DMS 273 treated with DMSO at 0.1 percent for 48 hours (cell line): ENCODE data around the gene ZNF789.
"Not testable (repeated sequence)": the region's sequence is repeated elsewhere in the genome, so short reads cannot be mapped to it uniquely, and the experiment has no call there.

ENCODE experiments used
- DNase-seq: peaks from one replicate; lab custom pipeline; 2025; lab: John Stamatoyannopoulos, UW

ZNF789 gene

DNA sequence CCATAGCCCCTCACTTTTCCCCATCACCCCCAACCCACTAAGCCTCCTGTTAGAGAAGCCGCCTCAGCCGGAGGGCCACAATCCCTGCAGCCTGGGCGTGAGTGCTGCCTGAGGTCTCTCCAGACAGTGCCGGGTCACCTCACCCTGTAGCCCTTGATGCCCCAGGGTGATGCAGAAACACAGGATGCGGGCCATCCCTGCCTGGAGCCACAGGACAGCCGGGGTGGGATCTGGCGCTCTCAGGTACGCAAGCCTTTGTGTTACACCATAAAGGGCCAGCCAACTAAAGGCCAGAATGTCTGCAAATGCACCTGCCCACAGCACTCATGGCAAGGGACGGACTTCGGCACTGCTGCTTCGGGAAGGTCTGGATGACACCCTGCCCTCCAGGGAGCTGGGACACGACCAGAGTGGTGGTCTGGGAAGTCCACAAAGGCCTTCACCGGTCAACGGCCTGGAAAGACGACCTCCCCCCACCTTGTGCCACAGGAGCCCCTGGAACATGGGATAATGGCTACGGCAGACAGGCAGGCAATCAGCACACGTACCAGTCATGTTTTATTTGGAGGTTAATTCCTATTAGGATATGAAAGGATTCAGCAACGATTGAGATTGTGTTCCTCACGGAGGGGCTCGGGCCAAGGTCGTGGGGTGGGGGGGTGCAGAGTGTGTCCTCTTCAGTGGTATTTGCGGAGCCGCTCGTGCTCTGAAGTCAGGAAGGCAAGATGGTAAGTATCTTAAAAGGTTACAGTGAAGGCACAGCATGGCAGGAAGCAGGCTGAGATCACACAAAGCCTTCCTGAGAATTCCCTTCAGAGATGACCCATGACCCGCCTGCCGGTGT lies 14.8 kb upstream of the ZNF789 start:
- no peak for DNase-seq

DNA sequence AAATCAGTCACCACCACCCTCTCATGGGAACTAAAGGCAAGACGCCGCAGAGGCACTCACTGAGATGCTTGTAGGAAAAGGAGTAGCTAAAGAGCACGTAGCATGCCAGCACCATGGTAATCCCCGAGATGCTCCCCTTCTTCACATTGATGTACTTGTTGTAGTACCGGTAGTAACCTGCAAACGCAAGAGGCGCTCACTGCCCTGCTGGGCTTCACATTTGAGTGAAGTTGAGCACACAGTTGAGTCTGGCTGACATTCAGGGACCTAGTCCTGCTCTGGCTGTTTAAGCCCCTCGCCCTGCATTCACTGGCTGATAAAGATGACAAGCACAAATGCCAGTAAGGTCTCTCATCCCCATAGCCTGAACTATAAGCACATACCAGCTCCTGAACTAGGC lies 13.6 kb upstream of the ZNF789 start:
- peak; percentile 32 for DNase-seq

DNA sequence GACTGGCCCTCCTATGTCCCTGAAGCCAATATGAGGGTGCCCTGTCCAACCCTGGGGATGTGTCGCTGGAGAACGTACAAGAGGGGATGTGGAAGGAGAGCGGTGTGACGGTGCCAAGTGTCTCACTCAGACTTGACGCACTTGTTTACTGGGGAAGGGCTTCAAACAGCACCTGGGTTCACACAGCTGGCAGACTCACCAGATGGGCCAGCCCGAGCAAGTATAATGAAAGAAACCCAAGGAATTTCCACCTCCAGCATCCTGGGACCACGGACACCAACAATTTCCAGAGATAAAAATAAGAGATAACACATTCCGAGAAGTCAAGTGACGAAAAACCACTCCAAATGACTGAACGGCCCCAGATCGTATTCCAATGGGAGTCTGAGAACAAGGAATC lies 12.0 kb upstream of the ZNF789 start:
- DNase-seq, result no peak

DNA sequence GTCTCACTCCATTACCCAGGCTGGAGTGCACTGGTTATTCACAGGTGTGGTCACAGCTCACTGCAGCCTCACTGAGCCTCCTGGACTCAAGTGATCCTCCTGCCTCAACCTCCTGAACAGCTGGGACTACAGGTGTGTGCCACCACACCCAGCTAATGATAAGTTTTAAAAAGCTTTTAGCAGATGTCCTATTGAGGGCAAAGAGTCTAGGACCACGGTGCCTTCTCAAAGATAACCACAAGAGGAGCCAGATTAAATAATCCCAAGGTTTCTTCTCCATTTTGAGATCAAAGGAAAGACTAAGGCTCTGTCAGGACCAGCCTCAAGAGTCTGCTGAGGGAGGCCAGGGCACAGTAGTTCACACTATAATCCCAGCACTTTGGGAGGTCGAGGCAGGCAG lies 11.5 kb upstream of the ZNF789 start:
- DNase-seq, result no peak

DNA sequence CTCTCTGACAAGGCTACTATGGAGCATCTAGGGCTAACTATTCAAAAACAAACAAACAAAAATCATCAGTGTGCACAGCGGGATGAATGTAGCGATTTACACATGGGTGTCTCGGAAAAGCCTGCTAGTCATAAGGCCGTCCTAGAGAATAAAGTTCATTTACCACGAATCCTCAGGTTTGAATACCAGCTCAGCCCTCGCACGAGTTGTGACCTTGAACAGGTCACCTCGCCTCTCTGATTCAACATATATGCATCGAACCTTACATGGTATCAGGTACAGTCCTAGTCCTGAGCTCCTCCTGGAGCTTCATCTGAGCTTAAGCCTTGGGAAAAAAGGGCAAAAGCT lies 7.3 kb upstream of the ZNF789 start:
- DNase-seq, result no peak

DNA sequence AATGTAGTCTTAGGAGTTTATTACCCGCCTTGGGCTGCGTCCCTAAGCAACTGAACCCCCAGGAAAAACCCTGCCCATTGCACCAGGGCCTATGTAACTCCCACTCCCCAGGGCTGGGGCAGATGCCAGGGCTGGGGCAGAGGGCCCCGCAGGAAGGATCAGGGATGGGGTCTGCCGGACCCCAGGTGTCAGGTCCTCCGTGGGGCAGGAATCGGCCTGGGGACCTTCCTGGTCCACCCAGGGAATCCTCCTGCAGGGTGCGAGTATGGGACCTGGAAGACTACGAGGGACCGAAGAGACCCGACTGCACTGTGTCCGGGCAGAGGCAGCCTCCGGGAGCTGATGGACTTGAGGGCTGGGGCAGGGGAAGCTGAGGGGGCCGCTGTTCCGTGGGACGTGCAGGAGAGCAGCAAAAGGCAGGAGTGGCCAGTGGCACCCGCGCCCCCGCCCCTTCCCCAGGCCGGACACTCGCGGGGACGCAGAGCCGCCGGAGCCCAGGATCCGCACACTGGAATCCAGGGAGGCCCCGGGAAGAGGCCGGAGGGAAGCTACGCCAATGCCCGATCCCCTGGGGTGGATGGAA lies 4.3 kb upstream of the ZNF789 start:
- DNase-seq, result no peak

DNA sequence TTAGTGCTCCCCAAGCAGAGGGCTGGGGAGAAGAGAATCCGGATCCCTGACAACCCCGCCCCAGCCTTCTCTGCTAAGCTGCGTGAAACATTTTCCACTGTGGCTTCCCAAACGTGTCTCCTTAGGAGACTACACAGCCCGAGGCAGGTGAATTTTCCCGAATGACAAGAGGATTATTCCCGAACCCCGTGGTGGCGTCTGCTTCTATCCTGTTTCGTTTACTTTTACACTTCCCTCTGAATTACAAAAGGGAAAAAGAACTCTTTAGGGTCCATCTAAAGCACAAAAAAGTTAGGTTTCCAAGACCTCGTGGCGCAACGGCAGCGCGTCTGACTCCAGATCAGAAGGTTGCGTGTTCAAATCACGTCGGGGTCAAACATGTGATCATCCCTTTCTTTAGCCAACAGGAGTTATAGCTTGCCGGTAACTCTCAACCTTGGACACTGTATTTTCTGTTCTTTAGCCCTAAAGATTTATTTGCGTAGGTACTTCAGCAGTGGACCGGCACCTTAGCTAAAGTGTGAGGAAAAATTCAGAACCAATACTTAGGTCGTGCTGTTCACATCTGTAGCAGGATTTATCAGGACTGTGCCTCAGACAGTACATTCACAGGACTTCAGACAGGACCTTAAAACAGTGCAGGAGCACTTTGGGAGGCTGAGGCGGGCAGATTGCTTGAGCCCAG lies 3.2 kb upstream of the ZNF789 start:
- no peak for DNase-seq

DNA sequence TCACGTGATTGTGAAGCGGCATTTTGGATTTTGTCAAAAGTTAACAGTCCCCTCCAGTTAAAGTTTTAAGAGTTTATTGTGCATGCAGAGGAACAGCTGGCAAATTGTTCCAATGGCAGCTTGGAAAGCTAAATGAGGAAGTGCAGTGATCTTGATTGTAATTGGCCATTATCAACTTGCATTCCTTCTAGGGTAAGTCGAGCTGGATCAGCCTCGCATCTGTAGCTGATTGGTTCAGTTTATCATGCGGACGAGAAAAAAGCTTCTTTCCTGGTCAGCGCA lies 566 bp downstream of the ZNF789 start:
- peak; percentile 68 for DNase-seq

DNA sequence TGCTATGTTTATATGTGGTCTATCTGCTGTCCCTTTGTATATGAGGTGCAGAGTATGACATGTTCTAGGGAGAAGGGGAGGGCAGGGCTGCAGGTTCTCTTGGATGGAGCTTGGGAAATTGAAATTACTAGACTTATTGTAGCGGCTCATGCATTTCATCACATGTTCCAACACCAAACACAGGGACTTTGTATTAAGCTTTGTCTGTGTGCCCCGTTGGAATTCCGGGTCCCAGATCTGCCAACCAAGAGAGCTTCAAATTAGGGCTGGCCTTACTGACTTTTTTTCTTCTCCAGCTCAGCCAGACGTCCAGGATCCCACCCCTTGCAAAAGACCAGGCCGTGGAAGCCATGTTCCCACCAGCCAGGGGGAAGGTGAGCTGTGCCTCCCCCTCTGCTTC lies 3.4 kb downstream of the ZNF789 start:
- no peak for DNase-seq

DNA sequence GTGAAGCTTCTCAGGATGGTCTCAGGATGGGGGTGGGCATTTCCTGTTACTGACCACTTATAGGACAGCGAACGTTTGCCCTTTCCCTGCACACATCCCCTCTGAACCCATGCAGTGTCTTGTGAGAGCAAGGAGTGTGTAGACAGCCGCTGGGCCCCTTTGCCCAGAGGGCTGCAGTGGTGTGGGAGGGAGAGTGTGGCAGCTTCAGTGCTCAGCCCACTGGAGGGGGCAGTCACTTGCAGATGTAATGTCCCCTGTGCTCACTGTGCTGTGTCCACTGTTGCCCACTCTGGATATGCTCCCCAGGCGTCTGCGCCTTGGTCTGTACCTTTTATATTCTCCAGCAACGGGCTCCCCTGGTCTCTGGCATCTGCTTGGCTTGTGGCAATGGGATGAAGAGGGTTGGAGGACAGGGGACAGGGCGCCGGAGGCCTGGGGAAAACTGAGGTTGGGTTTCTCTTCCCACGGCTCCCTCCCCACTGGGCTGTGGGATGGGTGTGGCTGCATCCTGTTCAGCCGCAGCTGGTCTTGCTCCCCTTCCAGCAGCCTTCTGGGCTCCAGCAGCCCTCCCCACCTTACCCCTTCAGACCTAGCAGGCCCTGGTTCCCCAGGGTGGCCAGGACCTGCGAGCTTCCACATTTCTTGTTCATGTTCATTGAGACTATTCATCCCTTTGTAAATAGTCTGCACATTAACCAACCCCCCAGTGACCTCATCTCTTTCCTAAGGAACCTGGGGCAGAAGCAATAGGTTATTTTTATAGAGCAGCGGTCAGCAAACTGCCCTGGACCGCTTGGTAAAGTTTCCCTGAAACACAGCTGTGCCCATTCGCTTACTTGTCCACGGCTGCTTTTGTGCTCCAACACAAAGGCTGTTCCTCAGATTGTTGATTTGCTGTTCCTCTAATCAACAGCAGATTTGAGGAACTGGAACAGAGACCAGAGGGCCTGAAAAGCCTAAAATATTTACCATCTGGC lies 6.1 kb downstream of the ZNF789 start:
- DNase-seq, result no peak

DNA sequence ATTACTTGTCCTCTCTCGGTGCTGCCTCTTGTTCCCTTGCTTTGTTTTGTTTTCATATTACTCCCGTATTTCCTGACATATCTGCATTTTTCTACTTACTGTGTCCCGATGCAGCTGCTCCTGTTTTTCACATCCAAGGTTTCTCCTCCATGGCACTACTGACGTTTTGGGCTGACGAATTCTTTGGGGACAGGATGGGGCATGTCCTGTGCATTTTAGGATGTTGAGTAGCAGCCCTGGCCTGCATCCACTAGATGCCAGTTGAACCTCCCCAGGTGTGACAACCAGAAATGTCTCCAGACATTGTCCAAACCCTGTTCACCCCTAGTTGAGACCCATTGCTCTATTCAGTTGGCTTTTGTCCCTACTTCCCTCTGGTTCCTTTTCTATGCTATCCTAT lies 12.4 kb downstream of the ZNF789 start:
- DNase-seq, result no peak

DNA sequence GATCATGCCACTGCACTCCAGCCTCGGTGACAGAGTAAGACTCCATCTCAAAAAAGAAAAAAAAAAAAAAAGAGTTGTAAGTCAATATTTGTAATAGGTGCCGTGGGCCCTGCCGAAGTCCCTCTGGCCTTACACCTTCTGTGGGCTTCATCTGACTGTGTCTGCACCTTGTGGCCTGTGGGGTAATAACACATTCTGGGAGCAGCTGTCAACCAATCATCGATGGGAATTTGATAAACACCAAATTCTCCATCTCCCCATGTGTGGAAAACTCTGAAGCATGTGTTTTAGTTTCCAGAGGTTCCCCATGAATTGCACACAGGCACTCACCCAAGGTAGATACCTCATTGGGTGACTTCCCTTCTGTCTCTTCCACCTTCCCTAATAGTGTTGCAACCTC lies 16.5 kb downstream of the ZNF789 start:
- no peak for DNase-seq

DNA sequence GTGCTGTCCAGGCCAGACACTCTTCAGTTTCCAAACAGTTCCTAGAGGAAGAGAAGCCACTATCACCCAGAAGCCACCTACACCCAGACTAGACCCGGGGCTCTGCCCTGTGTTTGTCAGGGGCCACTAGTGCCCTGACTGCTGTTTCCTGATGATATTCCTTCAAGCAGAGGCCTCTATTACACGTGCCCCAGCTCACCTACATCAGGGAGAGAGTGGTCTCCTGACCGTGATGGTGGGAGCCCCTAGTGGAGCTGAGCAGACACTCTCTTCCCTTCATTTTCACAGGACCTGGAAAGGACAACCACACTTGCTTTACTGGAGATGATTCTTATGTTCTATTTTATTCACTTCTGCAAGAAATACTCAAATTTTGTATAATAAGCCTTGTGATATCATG lies 18.2 kb downstream of the ZNF789 start:
- no peak for DNase-seq

DNA sequence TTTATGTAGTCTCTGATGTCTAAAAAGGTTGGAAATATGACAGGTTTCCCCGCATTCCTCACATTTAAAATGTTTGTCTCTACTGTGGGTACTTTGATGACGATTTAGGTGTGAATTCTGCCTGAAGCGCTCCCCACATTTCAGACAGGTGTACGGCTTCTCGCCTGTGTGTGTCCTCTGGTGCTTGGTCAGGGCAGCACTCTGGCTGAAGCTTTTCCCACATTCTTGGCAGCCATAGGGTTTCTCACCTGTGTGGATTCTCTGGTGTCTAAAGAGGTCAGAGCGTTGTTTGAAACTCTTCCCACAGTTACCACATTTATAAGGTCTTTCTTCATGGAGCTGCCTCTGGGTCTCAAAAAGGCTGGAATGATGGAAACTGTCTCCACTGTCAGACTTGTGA lies 21.1 kb downstream of the ZNF789 start:
- no peak for DNase-seq

DNA sequence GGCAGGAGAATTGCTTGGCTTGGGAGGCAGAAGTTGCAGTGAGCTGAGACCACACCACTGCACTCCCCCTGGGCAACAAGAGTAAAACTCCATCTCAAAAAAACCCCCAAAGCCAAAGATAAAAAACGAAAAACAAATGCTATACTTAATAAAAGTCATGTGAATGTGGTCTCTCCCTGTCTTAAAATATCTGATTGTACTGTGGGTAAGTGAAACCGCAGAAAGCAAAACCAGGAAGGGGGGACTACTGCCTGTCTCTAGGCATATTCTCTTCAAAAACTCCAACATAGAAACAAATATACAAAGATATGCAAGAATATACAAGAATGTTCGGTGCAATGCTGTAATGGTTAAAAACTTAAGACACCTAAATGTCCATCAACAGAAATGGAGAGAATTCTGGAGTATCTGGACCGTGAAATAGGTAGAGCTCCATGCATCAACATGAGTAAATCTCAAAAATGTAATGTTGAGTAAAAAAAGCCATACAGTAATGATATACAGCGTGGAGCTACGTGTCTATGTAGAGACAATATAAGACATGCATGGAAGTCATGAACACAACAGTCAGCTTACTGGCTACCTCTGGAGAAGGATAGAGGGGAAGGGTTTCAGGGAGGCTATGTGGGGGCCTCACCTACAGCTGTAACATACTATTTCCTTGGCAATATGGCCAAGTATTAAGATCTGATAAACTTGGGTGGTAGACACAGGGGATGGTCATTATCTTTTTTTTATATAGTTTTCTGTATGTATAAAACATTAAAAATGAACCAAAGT lies 25.3 kb downstream of the ZNF789 start:
- DNase-seq, result no peak

DNA sequence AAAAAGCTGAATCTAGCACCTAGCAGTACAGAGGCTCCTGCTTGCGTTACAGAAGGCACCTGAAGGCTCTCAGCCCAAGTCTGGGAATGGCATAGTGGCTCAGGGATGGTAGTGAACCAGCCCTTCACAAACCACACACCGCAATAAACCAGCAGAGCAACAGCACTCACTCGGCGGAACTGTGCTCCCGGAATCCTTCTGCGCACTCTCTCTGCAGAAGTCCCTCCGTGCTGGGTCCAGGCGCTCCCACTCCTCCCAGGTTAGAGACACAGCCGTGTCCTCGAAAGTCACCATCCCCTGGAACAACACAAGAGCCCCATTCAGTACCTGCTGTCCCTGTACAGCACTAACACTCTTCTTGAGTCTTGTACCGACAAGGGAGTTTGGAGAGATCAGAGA lies 25.9 kb downstream of the ZNF789 start:
- no peak for DNase-seq

DNA sequence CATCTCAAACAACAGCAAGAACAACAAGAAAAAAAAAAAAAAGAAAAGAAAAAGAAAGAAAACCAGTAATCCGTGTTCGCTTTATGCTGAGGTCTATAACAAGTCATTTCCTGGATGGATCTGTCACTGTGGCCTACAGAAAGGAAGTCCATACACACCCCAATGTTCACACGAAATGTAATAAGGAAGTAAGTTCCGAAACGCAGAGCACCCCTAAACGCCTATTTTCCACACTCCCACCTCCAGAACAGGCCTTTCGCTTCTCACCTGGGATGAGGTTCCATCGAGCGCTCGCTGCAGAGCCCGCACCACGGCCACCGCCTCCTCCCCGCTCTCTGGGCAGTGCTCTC lies 26.7 kb downstream of the ZNF789 start:
- DNase-seq, result no peak

DNA sequence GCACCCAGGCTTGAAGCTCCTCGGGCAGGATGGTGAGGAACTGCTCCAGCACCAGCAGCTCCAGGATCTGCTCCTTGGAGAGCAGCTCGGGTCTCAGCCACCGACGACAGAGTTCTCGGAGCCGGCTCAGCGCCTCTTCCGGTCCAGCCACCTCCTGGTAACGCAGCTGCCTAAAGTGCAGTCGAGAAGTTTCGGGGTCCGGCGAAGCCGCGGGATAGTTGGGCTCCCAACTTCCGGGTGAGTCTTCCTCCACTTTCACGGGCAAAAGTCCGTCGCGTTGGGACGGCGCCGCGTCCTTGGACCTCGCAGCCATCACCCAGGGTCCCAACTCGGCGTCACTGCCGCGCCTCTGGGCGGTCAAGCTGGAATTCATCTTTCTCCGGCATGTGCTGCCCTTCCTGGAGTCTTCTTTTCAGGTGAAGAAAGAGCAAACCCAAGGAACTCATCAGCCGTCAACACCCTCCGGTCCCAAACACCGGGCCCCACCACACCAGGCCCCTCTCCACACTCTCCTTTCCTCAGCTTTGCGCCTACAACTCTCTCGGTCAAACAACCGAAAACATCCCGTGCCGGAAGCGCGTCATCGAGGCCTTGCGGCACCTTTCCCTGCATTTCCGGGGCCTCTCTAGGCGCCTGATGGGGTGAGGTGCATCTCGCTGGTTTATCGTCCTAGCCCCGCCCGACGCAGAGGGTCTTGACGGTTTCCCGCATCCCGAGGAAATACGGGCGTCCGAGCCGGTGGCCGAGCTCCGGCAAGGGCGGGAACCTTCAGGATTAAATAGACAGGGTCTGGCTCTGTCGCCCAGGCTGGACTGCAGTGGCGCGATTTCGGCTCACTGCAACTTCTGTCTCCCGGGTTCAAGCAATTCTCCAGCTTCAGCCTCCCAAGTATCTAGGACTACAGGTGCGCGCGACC lies 27.3 kb downstream of the ZNF789 start, which contains the start of gene ZNF394:
TSS of gene ZNF394 (minus strand) at position 561 of the 916 bp plus-strand sequence. CDS start at position 373, 188 bp downstream.
- DNase-seq, result peak; percentile 89

DNA sequence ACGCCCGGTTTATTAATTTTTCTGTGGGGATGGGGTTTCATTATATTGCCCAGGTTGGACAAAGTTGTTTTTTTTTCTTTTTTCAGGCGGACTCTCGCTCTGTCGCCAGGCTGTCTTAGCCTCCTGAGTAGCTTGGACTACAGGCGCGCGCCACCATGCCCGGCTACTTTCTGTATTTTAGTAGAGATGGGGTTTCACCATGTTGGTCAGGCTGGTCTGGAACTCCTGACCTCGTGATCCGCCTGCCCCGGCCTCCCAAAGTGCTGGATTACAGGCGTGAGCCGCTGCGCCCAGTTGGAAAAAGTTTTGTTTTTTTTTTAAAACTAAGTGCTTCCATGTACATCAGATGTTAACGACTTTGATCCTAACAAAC lies 27.9 kb downstream of the ZNF789 start:
- DNase-seq, result no peak

DNA sequence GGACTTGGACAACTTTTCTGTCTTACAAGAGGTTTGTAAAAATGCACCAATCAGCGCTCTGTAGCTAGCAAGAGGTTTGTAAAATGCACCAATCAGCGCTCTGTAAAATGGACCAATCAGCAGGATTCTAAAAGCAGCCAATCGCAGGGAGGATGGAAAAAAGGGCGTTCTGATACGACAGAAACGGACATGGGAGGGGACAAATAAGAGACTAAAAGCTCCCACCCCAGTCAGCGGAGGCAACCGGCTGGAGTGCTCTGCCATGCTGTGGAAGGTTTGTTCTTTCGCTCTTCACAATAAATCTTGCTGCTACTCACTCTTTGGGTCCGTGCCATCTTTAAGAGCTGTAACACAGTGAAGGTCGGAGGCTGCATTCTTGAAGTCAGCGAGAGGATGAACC lies 28.5 kb downstream of the ZNF789 start:
- DNase-seq, result not testable (repeated sequence)

DNA sequence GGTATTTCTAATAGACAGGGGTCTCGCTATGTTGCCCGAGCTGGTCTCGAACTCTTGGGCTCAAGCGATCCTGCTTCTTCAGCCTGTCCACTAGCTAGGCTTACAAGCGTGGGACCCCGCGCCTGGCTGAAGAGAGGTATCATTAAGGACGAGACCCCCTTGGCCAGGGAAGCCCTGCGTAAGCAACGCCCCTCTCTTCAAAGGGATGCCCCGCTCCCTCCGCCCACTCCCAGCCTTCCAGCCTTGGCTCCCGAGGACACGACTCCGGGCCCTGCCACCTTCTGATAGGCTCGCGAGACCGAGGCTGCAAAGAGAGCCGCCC lies 31.6 kb downstream of the ZNF789 start:
- DNase-seq, result no peak
